SU-DHL-6 (cell line): ENCODE data around the gene VTI1A.
"Not testable (repeated sequence)": the region's sequence is repeated elsewhere in the genome, so short reads cannot be mapped to it uniquely, and the experiment has no call there.

Experiments
- H2AFZ ChIP-seq: fragments of 200-600 bp; sonication (generic); 2 replicates; pipeline ENCODE4 v1.6.1; 2014; ENCODE audit warnings: low read depth, mild to moderate bottlenecking, moderate library complexity, mixed read lengths, antibody characterized with exemption, low read length; ENCODE audit not compliant: severe bottlenecking
- H3F3A ChIP-seq: fragments of 200-600 bp; shearing (Covaris generic); 2 replicates; pipeline ENCODE4 v1.6.0; 2016; ENCODE audit warnings: antibody characterized with exemption, mild to moderate bottlenecking; ENCODE audit not compliant: insufficient read depth
- H3K27ac ChIP-seq: fragments of 200-600 bp; sonication (generic); 2 replicates; pipeline ENCODE4 v1.5.1; 2016; ENCODE audit warnings: low read depth, mild to moderate bottlenecking, low read length, moderate library complexity, mixed read lengths
- H3K27me3 ChIP-seq: fragments of 200-600 bp; sonication (generic), shearing (Covaris generic); 2 replicates; pipeline ENCODE4 v1.6.0; 2014; ENCODE audit warnings: mild to moderate bottlenecking, low read length
- H3K36me3 ChIP-seq: fragments of 200-600 bp; sonication (generic); 2 replicates; pipeline ENCODE4 v1.6.1; 2014; ENCODE audit warnings: mild to moderate bottlenecking, low read length, mixed read lengths
- H3K4me2 ChIP-seq: fragments of 300-600, 200-600 bp; shearing (Covaris generic), sonication (generic); 2 replicates; pipeline ENCODE4 v1.6.0; 2014; ENCODE audit warnings: low read length, low read depth, mild to moderate bottlenecking; ENCODE audit not compliant: poor library complexity, severe bottlenecking
- H3K4me3 ChIP-seq: fragments of 200-600 bp; sonication (generic); 2 replicates; pipeline ENCODE4 v1.5.1; 2014; ENCODE audit warnings: antibody characterized with exemption, low read length, mild to moderate bottlenecking, mixed read lengths; ENCODE audit not compliant: insufficient read depth, poor library complexity, severe bottlenecking
- H3K79me2 ChIP-seq: fragments of 200-600 bp; sonication (generic); 2 replicates; pipeline ENCODE4 v1.6.1; 2014; ENCODE audit warnings: mild to moderate bottlenecking, low read length, moderate library complexity; ENCODE audit not compliant: insufficient read depth
- H3K9ac ChIP-seq: fragments of 200-600 bp; sonication (generic); 2 replicates; pipeline ENCODE4 v1.7.0; 2014; ENCODE audit warnings: mild to moderate bottlenecking, low read length
- H3K9me2 ChIP-seq: fragments of 200-600 bp; sonication (generic); replicated peaks from 2 replicates; pipeline ENCODE4 v1.6.1; 2014; ENCODE audit warnings: low read length; ENCODE audit not compliant: insufficient read depth
- H3K9me3 ChIP-seq: fragments of 200-600 bp; sonication (generic); 2 replicates; pipeline ENCODE4 v1.6.1; 2014; ENCODE audit warnings: low read length, mixed read lengths; ENCODE audit not compliant: insufficient read depth
- H4K20me1 ChIP-seq: fragments of 200-600 bp; sonication (generic); 2 replicates; pipeline ENCODE4 v1.6.1; 2014; ENCODE audit warnings: low read depth, mild to moderate bottlenecking, antibody characterized with exemption, low read length, moderate library complexity, mixed read lengths
- EZH2phosphoT487 ChIP-seq: fragments of 200-600 bp; sonication (generic), shearing (Covaris generic); conservative IDR thresholded peaks from 2 replicates; pipeline ENCODE4 v1.6.1; 2018; ENCODE audit warnings: mild to moderate bottlenecking, antibody characterized with exemption, low read length, moderate library complexity, mixed read lengths
- TF ChIP-seq, protein P1 (sequence below): fragments of 200-600 bp; sonication (generic); IDR thresholded peaks from one replicate; pipeline ENCODE4 v1.5.1; 2017; ENCODE audit warnings: antibody characterized with exemption, mild to moderate bottlenecking, low read length, moderate library complexity; ENCODE audit not compliant: insufficient read depth, poor library complexity, severe bottlenecking

Gene VTI1A

DNA sequence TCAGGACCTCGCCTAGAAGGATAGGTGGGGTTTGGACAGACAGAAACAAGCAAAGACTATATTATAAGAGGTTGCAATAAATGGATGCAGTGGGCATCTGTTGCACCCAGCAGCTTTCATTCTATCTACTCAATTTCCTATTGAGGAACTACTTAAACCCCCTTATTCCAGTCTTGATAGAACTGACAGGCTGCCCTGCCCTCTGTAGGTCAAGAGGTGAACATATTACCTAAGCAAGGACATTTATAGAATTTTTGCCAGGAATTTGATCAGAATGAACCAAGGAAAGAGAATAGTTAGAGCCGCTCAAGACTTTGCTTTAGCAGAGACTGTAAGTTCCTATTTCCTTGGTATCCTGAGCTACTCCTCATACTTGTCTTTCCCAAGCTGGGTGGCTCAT, 9.5 kb downstream of the VTI1A start:
- Histone ChIP-seq H3K36me3 (0 out of 2 replicates have a peak, but pooled peaks cover 3% of the 10 kb centered on the region), H3K79me2 (peaks cover 77% of the 10 kb centered on the region), H3K4me2 (no peak overlapping the region), H3K9ac (no peak overlapping the region), H4K20me1 (0 out of 2 replicates have a peak, but pooled peaks cover 4% of the 10 kb centered on the region), H3K27me3 (no peaks in the 10 kb centered on the region), H3F3A (no peaks in the 10 kb centered on the region), H3K4me3 (no peak overlapping the region), H2AFZ (no peak overlapping the region), H3K27ac (no peak overlapping the region), H3K9me2 (no peaks in the 10 kb centered on the region), H3K9me3 (no peaks in the 10 kb centered on the region)
- TF ChIP-seq EZH2phosphoT487, result no peak
- TF ChIP-seq, protein P1, sequence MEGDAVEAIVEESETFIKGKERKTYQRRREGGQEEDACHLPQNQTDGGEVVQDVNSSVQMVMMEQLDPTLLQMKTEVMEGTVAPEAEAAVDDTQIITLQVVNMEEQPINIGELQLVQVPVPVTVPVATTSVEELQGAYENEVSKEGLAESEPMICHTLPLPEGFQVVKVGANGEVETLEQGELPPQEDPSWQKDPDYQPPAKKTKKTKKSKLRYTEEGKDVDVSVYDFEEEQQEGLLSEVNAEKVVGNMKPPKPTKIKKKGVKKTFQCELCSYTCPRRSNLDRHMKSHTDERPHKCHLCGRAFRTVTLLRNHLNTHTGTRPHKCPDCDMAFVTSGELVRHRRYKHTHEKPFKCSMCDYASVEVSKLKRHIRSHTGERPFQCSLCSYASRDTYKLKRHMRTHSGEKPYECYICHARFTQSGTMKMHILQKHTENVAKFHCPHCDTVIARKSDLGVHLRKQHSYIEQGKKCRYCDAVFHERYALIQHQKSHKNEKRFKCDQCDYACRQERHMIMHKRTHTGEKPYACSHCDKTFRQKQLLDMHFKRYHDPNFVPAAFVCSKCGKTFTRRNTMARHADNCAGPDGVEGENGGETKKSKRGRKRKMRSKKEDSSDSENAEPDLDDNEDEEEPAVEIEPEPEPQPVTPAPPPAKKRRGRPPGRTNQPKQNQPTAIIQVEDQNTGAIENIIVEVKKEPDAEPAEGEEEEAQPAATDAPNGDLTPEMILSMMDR, result peak; percentile 23

DNA sequence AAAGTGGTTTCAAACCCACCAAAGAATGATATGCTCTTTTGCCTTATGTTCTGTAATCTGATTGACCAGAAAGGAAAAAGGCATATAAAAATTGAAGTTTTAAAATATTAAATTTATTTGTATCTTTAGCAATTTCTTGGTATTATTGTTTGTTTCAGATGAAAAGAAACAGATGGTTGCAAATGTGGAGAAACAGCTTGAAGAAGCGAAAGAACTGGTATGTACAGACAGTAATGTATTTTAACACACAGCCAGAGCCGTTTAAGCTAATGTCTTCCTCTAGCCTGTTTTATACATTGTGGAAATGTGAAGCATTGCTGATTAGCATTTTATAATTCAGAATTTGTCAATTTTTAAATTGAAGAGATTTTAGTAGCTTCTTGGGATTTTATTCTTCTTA, 13.4 kb downstream of the VTI1A start:
- Histone ChIP-seq H3K27ac (no peak overlapping the region), H4K20me1 (no peaks in the 10 kb centered on the region), H3K36me3 (peaks cover 22% of the 10 kb centered on the region)

DNA sequence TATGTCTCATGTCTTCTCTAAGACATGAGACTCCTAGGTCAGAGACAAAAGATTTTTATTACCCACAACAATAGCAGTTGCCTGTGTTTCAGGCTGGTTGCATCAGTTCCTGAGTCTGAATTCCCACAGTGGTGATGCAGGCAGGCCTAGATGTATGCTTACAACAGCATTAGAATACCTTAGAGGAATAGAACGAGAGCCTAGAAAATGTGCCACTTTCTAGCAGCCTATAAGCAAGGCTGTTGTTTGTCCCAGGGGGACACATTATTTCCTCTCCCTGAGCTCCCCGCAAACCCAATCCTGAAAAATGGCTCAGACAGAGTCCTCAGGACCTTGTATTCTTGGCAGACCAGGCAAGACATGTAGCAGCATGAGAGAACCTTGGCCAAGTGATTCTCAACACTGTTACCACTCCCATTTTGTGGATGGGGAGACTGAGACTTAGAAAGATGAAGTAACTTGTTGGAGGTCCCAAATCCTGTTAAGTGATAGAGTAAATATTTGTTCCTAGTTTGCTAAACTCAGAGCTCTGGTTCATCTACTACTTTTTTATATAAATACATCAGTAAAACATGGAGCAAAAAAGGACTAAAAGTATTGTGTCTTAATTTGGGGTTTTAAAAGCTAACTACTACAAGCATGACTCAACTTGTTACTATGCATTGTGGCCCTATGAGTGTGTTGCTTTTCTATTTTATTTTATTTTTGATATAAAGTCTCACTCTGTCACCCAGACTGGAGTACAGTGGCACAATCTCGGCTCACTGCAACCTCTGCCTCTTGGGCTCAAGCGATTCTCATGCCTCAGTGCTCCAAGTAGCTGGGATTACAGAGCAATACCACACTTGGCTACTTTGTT, 14.2 kb downstream of the VTI1A start:
- Histone ChIP-seq H3K4me2 (no peak overlapping the region), H3K79me2 (peaks cover 39% of the 10 kb centered on the region), H3K4me3 (no peak overlapping the region), H3K9me2 (no peaks in the 10 kb centered on the region), H3K9ac (no peak overlapping the region), H3F3A (no peaks in the 10 kb centered on the region), H2AFZ (no peak overlapping the region), H4K20me1 (no peaks in the 10 kb centered on the region), H3K36me3 (peaks cover 24% of the 10 kb centered on the region), H3K27me3 (no peaks in the 10 kb centered on the region), H3K27ac (no peak overlapping the region), H3K9me3 (no peaks in the 10 kb centered on the region)
- no peak for TF ChIP-seq EZH2phosphoT487
- TF ChIP-seq, protein P1, result no peak

More for the DNA sequence above, 13.4 kb downstream of the VTI1A start:
- no peak overlapping the region for H3K4me2 ChIP-seq
- H3K27me3 ChIP-seq, result no peaks in the 10 kb centered on the region
- H3K4me3 ChIP-seq, result no peak overlapping the region
- no peak overlapping the region for H2AFZ ChIP-seq
- H3K9ac ChIP-seq, result no peak overlapping the region
- H3K79me2 ChIP-seq, result peaks cover 48% of the 10 kb centered on the region
- H3K9me3 ChIP-seq, result no peaks in the 10 kb centered on the region
- no peak for TF ChIP-seq EZH2phosphoT487
- TF ChIP-seq, protein P1, result no peak
- no peaks in the 10 kb centered on the region for H3K9me2 ChIP-seq
- no peaks in the 10 kb centered on the region for H3F3A ChIP-seq

DNA sequence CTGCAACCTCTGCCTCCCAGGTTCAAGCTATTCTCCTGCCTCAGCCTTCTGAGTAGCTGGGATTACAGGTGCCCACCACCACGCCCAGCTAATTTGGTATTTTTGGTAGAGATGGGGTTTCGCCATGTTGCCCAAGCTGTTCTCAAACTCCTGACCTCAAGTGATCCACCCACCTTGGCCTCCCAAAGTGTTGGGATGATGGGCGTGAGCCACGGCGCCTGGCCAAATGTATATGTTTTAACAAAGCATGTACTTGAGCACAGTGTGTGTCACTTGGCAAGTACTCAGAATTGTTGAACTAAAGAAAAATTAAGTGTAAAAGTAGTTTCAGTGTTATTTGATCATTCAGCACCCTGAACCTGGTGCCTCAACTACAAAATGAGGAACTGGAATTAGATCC, 17.1 kb downstream of the VTI1A start:
- not testable (repeated sequence) for H3K4me2 ChIP-seq, H2AFZ ChIP-seq, H3F3A ChIP-seq, H4K20me1 ChIP-seq, H3K4me3 ChIP-seq, H3K27me3 ChIP-seq, H3K27ac ChIP-seq, H3K9me3 ChIP-seq, H3K9ac ChIP-seq, H3K9me2 ChIP-seq
- H3K36me3 ChIP-seq, result peaks cover 29% of the 10 kb centered on the region
- H3K79me2 ChIP-seq, result peaks cover 17% of the 10 kb centered on the region
